Endodermal cell (in vitro differentiated cells): Measurements from ENCODE around the gene DMRTC2. TPM values are rescaled to one million over a fixed set of nuclear protein-coding genes. Genes with fewer than 3 reads are reported as not detected.

Source experiments
- DNase-seq: peaks from one replicate; pipeline ENCODE4 v3.0.0-alpha.2; 2017
- H3K27ac ChIP-seq: 2 replicates; pipeline ENCODE4 v1.5.1; 2013; ENCODE audit warnings: mild to moderate bottlenecking, low read depth, low read length, moderate library complexity
- H3K27me3 ChIP-seq: 2 replicates; pipeline ENCODE4 v1.6.1; 2013; ENCODE audit warnings: mild to moderate bottlenecking, low read length, moderate library complexity; ENCODE audit not compliant: insufficient read depth, control insufficient read depth, poor library complexity, severe bottlenecking
- H3K36me3 ChIP-seq: 2 replicates; pipeline ENCODE4 v1.7.0; 2013; ENCODE audit warnings: mild to moderate bottlenecking, low read length, moderate library complexity; ENCODE audit not compliant: control insufficient read depth, insufficient read depth
- H3K4me1 ChIP-seq: one replicate; pipeline ENCODE4 v1.7.0; 2013; ENCODE audit warnings: low read length; ENCODE audit not compliant: control insufficient read depth, insufficient read depth
- H3K4me3 ChIP-seq: 2 replicates; pipeline ENCODE4 v1.5.1; 2013; ENCODE audit warnings: mild to moderate bottlenecking, low read length, moderate library complexity
- H3K9ac ChIP-seq: 2 replicates; pipeline ENCODE4 v1.6.1; 2013; ENCODE audit warnings: mild to moderate bottlenecking, low read length, moderate library complexity; ENCODE audit not compliant: poor library complexity, severe bottlenecking; ENCODE audit errors: extremely low read depth
- H3K9me3 ChIP-seq: 2 replicates; pipeline ENCODE4 v1.6.1; 2013; ENCODE audit warnings: mild to moderate bottlenecking, low read length, moderate library complexity; ENCODE audit not compliant: control insufficient read depth
- H3K27ac Mint-ChIP-seq: 2 replicates; pipeline ENCODE4 v1.8.0; 2020; ENCODE audit warnings: mixed read lengths
- H3K27me3 Mint-ChIP-seq: 2 replicates; pipeline ENCODE4 v1.8.0; 2021; ENCODE audit warnings: mild to moderate bottlenecking, mixed read lengths; ENCODE audit not compliant: insufficient read depth
- H3K36me3 Mint-ChIP-seq: 2 replicates; pipeline ENCODE4 v1.8.0; 2020; ENCODE audit warnings: low read depth, mixed read lengths
- H3K4me1 Mint-ChIP-seq: 2 replicates; pipeline ENCODE4 v1.8.0; 2020; ENCODE audit warnings: mixed read lengths
- H3K4me3 Mint-ChIP-seq: 2 replicates; pipeline ENCODE4 v1.8.0; 2020; ENCODE audit warnings: mild to moderate bottlenecking, moderate library complexity, mixed read lengths
- H3K9me3 Mint-ChIP-seq: 2 replicates; pipeline ENCODE4 v1.8.0; 2020; ENCODE audit warnings: mild to moderate bottlenecking, mixed read lengths
- CTCF ChIP-seq: fragments of 200-600 bp; sonication (generic); conservative IDR thresholded peaks from 2 replicates; pipeline ENCODE4 v1.5.0; 2021; ENCODE audit warnings: antibody characterized with exemption, mild to moderate bottlenecking
- WGBS, 2 experiments: methylation state at CpG; one replicate each; pipeline versions ENCODE4 v1.1.5 to v1.1.7; 2013; ENCODE audit warnings: missing lambda C conversion rate in 2 of 2, mixed read lengths in 1 of 2; ENCODE audit not compliant: insufficient coverage in 1 of 2, insufficient read length in 1 of 2; 5-methylcytosine and 5-hydroxymethylcytosine counted together
- total RNA-seq, 2 donors: library from RNA; stranded (reverse); fragmentation: NEBNext Ultra II Directional in 1 of 2; extraction: Animal tissue kit (Norgen Biotek cat#: 25700) in 1 of 2; gene quantifications; 2 replicates in 1 of 2; 3 replicates in 1 of 2; pipeline ENCODE4 v1.2.1, GENCODE V29; 2021

Gene DMRTC2
- total RNA-seq, 2 donors from 2014 or later = not detected

- peaks cover 12% of the 10 kb centered on the region for H3K27me3 Mint-ChIP-seq
- peak; percentile 72 for TF ChIP-seq CTCF
- peak; percentile 99 for DNase-seq
- peaks cover 26% of the 10 kb centered on the region for H3K4me1 Mint-ChIP-seq
- Histone ChIP-seq H3K4me1 (peaks cover 28% of the 10 kb centered on the region), H3K9me3 (no peaks in the 10 kb centered on the region), H3K36me3 (peaks cover 43% of the 10 kb centered on the region), H3K4me3 (peak within 1 kb of the TSS; percentile 98), H3K27me3 (peaks cover 1% of the 10 kb centered on the region), H3K9ac (peak within 1 kb of the TSS; percentile 99), H3K27ac (peak within 1 kb of the TSS; percentile 85)
- H3K9me3 Mint-ChIP-seq = no peaks in the 10 kb centered on the region
- peak within 1 kb of the TSS; percentile 97 for H3K27ac Mint-ChIP-seq
- peak within 1 kb of the TSS; percentile 81 for H3K4me3 Mint-ChIP-seq
- H3K36me3 Mint-ChIP-seq = peaks cover 43% of the 10 kb centered on the region
- 0% methylated on average over 22 to 76 of the region's 76 CpGs for WGBS, 2 experiments
These were observed 15.0 kb downstream of the DMRTC2 start, which contains the start of gene RPS19 for GRCh38 chr19:41859618-41860418. Gene RPS19, plus strand, starts transcription at chr19:41860255. Its CDS starts 520 bp downstream, at chr19:41860775.

GRCh38 chr19:41860419-41861115, 15.7 kb downstream of the DMRTC2 start:
- peak overlapping the region; percentile 98 for H3K4me3 ChIP-seq
- H3K4me1 ChIP-seq = peaks cover 28% of the 10 kb centered on the region
- peaks cover 50% of the 10 kb centered on the region for H3K36me3 ChIP-seq
- peak overlapping the region; percentile 99 for H3K9ac ChIP-seq
- no peaks in the 10 kb centered on the region for H3K27me3 ChIP-seq
- TF ChIP-seq CTCF = no peak
- DNase-seq = peak; percentile 53
- H3K27ac ChIP-seq = peak overlapping the region; percentile 85
- H3K4me3 Mint-ChIP-seq = peak overlapping the region; percentile 81
- peaks cover 9% of the 10 kb centered on the region for H3K27me3 Mint-ChIP-seq
- H3K27ac Mint-ChIP-seq = peak overlapping the region; percentile 97
- no peaks in the 10 kb centered on the region for H3K9me3 ChIP-seq
- 1 to 2% methylated on average over 25 to 45 of the region's 45 CpGs for WGBS, 2 experiments
- H3K4me1 Mint-ChIP-seq = peaks cover 26% of the 10 kb centered on the region
- H3K9me3 Mint-ChIP-seq = no peaks in the 10 kb centered on the region
- peaks cover 49% of the 10 kb centered on the region for H3K36me3 Mint-ChIP-seq

GRCh38 chr19:41861116-41861768, 16.4 kb downstream of the DMRTC2 start:
- H3K36me3 Mint-ChIP-seq = peaks cover 54% of the 10 kb centered on the region
- Histone ChIP-seq H3K27me3 (no peaks in the 10 kb centered on the region), H3K27ac (no peak overlapping the region), H3K9me3 (no peaks in the 10 kb centered on the region), H3K4me1 (peaks cover 28% of the 10 kb centered on the region), H3K4me3 (peak overlapping the region; percentile 98), H3K9ac (peak overlapping the region; percentile 99), H3K36me3 (peaks cover 53% of the 10 kb centered on the region)
- no peak for TF ChIP-seq CTCF
- H3K27ac Mint-ChIP-seq = peak overlapping the region; percentile 97
- H3K9me3 Mint-ChIP-seq = no peaks in the 10 kb centered on the region
- peaks cover 28% of the 10 kb centered on the region for H3K4me1 Mint-ChIP-seq
- 55 to 66% methylated on average over 4 to 9 of the region's 9 CpGs for WGBS, 2 experiments
- DNase-seq = no peak
- peaks cover 5% of the 10 kb centered on the region for H3K27me3 Mint-ChIP-seq
- peak overlapping the region; percentile 81 for H3K4me3 Mint-ChIP-seq
